ENCODE results near the gene KNSTRN.

- TF ChIP-seq, protein P1, sequence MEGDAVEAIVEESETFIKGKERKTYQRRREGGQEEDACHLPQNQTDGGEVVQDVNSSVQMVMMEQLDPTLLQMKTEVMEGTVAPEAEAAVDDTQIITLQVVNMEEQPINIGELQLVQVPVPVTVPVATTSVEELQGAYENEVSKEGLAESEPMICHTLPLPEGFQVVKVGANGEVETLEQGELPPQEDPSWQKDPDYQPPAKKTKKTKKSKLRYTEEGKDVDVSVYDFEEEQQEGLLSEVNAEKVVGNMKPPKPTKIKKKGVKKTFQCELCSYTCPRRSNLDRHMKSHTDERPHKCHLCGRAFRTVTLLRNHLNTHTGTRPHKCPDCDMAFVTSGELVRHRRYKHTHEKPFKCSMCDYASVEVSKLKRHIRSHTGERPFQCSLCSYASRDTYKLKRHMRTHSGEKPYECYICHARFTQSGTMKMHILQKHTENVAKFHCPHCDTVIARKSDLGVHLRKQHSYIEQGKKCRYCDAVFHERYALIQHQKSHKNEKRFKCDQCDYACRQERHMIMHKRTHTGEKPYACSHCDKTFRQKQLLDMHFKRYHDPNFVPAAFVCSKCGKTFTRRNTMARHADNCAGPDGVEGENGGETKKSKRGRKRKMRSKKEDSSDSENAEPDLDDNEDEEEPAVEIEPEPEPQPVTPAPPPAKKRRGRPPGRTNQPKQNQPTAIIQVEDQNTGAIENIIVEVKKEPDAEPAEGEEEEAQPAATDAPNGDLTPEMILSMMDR (conservative IDR thresholded peaks at IDR 0.05; ENCODE audit: low read depth, low read length): no peak
- TF ChIP-seq EZH2 (IDR thresholded peaks at IDR 0.05; ENCODE audit: borderline replicate concordance, low read depth, low read length, poor library complexity, severe bottlenecking): no peak
Measured at GRCh38 chr15:40443846-40444245, 61.3 kb downstream of the KNSTRN start.
